Neutrophil (primary cell): ENCODE measurements around the gene YPEL5.

ENCODE experiments used
- H3K27ac ChIP-seq: fragments of 200-600 bp; sonication (generic); 2 replicates; pipeline ENCODE4 v1.5.1; 2016; ENCODE audit warnings: mild to moderate bottlenecking, moderate library complexity
- H3K27me3 ChIP-seq: fragments of 200-600 bp; sonication (generic); 2 replicates; pipeline ENCODE4 v1.6.0; 2016; ENCODE audit warnings: mild to moderate bottlenecking
- H3K36me3 ChIP-seq: fragments of 200-600 bp; sonication (generic); 2 replicates; pipeline ENCODE4 v1.5.1; 2017
- H3K4me1 ChIP-seq, 2 experiments: fragments of 200-600 bp in 1 of 2; sonication (generic) in 1 of 2; 1 replicate in 1 of 2; 2 replicates in 1 of 2; pipeline versions ENCODE4 v1.5.1 to v1.6.1; 2013 to 2016; ENCODE audit warnings: low read depth in 1 of 2, low read length in 1 of 2, mild to moderate bottlenecking in 1 of 2, moderate library complexity in 1 of 2; ENCODE audit not compliant: control insufficient read depth in 1 of 2, insufficient read depth in 1 of 2
- H3K4me3 ChIP-seq, 2 experiments: fragments of 200-600 bp in 1 of 2; sonication (generic) in 1 of 2; 1 replicate in 1 of 2; 2 replicates in 1 of 2; pipeline ENCODE4 v1.5.1; 2013 to 2016; ENCODE audit warnings: low read depth in 1 of 2, low read length in 1 of 2, mild to moderate bottlenecking in 1 of 2, moderate library complexity in 1 of 2
- H3K9me3 ChIP-seq: fragments of 200-600 bp; sonication (generic); 2 replicates; pipeline ENCODE4 v1.5.1; 2016
- TF ChIP-seq, protein P1 (sequence below): fragments of 200-600 bp; sonication (generic); IDR thresholded peaks from 2 replicates; pipeline ENCODE4 v1.5.1; 2016; ENCODE audit warnings: antibody characterized with exemption

YPEL5 gene

DNA sequence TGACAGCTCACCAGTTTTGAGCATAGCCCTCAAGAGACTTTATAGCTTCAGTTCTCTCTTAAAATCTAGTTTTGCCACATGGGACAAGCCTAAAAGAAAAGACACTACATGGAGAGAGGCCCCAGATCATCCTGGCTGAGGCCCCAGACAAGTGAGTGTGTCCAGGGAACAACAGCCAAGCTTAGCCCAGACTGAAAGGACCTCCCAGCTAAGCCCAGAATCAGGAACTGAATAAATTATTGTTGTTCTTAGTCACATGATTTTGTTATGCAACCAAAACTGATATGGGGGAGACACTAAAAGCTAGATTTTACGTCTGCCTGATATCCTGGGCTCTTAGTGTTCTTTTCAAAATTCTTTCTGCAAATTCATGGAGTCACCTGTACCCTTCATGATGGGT, 55.2 kb downstream of the YPEL5 start:
- Histone ChIP-seq H3K36me3 (no peaks in the 10 kb centered on the region), H3K27me3 (no peaks in the 10 kb centered on the region), H3K9me3 (no peaks in the 10 kb centered on the region), H3K4me1 (no peaks in the 10 kb centered on the region), H3K27ac (no peak overlapping the region), H3K4me3 (no peak overlapping the region)
- TF ChIP-seq, protein P1, sequence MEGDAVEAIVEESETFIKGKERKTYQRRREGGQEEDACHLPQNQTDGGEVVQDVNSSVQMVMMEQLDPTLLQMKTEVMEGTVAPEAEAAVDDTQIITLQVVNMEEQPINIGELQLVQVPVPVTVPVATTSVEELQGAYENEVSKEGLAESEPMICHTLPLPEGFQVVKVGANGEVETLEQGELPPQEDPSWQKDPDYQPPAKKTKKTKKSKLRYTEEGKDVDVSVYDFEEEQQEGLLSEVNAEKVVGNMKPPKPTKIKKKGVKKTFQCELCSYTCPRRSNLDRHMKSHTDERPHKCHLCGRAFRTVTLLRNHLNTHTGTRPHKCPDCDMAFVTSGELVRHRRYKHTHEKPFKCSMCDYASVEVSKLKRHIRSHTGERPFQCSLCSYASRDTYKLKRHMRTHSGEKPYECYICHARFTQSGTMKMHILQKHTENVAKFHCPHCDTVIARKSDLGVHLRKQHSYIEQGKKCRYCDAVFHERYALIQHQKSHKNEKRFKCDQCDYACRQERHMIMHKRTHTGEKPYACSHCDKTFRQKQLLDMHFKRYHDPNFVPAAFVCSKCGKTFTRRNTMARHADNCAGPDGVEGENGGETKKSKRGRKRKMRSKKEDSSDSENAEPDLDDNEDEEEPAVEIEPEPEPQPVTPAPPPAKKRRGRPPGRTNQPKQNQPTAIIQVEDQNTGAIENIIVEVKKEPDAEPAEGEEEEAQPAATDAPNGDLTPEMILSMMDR, result no peak

DNA sequence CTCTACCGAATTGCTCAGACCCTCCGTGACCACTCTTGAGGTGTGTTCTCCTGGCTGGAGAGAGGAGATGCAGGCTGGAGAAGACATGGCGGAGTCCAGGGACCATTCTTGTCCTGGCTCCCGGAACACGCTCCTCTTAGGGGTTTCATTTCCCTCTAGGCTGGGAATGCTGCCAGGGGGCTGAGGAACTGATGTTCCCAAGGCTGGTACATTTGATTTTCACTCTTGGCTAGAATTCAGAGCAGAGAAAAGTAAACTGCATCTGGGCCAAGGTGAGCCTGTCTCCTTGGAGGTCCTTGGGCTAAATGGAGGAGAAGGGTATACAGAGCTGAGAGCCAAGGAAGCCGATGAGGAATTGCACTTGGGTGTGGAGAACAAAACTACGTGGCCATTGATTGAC, 56.3 kb downstream of the YPEL5 start:
- Histone ChIP-seq H3K9me3 (no peaks in the 10 kb centered on the region), H3K36me3 (no peaks in the 10 kb centered on the region), H3K4me3 (no peak overlapping the region), H3K27me3 (no peaks in the 10 kb centered on the region), H3K27ac (no peak overlapping the region), H3K4me1 (no peaks in the 10 kb centered on the region)
- TF ChIP-seq, protein P1, result no peak

DNA sequence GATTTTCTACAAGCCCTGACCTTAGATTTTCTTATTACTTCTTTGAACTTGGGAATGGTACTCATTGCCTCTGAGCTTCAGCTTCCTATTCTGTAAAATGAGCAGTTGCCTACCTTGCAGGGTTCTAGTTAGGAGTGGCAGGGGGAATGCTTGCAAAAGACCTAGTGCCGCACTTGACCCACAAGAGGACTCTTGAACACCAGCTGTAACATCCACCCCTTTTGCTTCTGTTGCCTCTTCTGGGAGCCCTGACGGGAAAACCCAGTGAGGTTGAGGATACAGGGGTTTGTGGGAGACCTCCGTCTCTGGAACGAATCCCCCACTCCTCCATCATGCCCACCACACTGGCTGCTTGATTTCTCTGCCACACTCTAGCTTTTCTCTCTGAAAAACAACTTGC, 57.5 kb downstream of the YPEL5 start:
- H3K27me3 ChIP-seq, result no peaks in the 10 kb centered on the region
- TF ChIP-seq, protein P1, result no peak
- no peaks in the 10 kb centered on the region for H3K4me1 ChIP-seq
- H3K27ac ChIP-seq, result no peak overlapping the region
- no peaks in the 10 kb centered on the region for H3K36me3 ChIP-seq
- H3K4me3 ChIP-seq, result no peak overlapping the region
- H3K9me3 ChIP-seq, result no peaks in the 10 kb centered on the region

DNA sequence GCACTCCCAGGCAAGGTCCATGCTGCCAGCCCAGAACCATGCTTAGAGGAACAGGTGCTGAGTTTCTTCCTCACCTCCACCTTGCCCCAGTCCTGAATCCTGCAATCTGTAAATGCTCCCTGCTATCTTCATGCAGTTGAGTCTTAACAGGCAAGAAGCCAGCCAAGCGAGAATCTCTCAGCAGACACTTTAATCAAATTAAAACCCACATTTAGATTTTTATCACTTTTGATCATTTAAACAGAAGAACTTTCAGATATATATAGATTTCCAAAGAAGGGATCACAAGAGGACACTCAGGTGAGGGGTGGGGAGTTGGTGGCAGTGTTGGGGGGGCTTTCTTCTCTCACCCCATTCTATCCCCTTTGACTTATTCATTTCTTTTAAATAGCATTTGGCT, 58.6 kb downstream of the YPEL5 start:
- Histone ChIP-seq H3K9me3 (no peaks in the 10 kb centered on the region), H3K27ac (no peak overlapping the region), H3K36me3 (no peaks in the 10 kb centered on the region), H3K4me3 (no peak overlapping the region), H3K4me1 (no peaks in the 10 kb centered on the region), H3K27me3 (no peaks in the 10 kb centered on the region)
- TF ChIP-seq, protein P1, result no peak

DNA sequence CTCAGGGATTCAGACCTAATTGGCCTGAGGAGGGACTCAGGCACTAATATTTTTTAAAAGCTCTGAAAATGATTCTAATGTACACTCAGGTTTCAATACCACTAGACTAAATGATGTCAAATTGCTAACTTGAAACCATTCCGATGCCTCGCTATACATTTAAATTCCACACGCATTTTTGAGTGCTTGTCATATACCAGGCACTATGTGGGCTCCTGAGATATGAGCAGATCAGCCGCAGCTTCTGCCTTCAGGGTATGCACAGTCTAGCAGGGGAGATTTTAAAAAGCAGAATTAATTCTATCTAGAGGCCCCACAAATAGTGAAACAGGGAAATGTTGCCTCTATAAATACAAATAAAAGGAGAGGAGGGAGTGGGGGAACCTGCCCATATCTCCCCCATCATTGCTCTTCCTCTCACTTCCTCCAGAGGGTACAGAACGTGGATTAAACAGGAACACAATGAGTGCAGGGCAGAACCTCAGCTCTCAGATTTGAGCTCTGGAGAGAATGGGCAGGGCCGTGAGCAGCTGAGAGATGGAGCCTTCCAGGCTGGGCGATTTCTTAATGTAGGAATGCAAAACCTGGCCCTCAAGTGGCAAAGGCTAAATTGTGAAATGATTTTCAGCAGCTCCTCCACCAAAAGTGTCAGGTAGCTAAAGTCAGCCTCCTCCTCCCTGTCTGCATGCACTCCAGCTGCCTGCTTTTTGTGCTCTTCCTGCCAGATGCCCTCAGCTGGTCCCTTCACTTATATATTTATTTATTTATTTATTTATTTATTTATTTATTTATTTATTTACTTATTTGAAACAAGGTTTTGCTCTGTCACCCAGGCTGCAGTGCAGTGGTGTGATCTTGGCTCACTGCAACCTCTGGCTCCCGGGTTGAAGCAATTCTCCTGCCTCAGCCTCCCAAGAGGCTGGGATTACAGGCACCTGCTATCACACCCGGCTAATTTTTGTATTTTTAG, 59.9 kb downstream of the YPEL5 start:
- no peaks in the 10 kb centered on the region for H3K27me3 ChIP-seq
- TF ChIP-seq, protein P1, result no peak
- H3K4me3 ChIP-seq, result no peak overlapping the region
- H3K27ac ChIP-seq, result no peak overlapping the region
- no peaks in the 10 kb centered on the region for H3K9me3 ChIP-seq
- H3K4me1 ChIP-seq, result no peaks in the 10 kb centered on the region
- H3K36me3 ChIP-seq, result no peaks in the 10 kb centered on the region
